Smooth muscle cell of the brain vasculature (primary cell): ENCODE data around the gene ZFHX2.

Experiments used
- DNase-seq: peaks from one replicate; pipeline ENCODE4 v3.0.0-alpha.2; 2012; ENCODE audit warnings: low read depth, low spot score

Gene ZFHX2

GRCh38 chr14:23559926-23560520 is 8.5 kb upstream of the ZFHX2 start:
- DNase-seq, result no peak

- no peak for DNase-seq
Observed at GRCh38 chr14:23559010-23559925, 7.7 kb upstream of the ZFHX2 start.

GRCh38 chr14:23558346-23559009 is 6.9 kb upstream of the ZFHX2 start:
- DNase-seq, result no peak

- DNase-seq, result no peak
Observed at GRCh38 chr14:23557946-23558345, 6.4 kb upstream of the ZFHX2 start.

GRCh38 chr14:23557521-23557920 is 6.0 kb upstream of the ZFHX2 start:
- DNase-seq, result no peak

GRCh38 chr14:23556700-23557440 is 5.3 kb upstream of the ZFHX2 start:
- no peak for DNase-seq

GRCh38 chr14:23555882-23556699 is 4.5 kb upstream of the ZFHX2 start, which contains the start of gene THTPA:
Gene THTPA (plus strand): TSS chr14:23556271. CDS start chr14:23556758, 487 bp downstream.
- DNase-seq, result peak; percentile 57

GRCh38 chr14:23555533-23555881 is 3.9 kb upstream of the ZFHX2 start:
- DNase-seq, result no peak

GRCh38 chr14:23550812-23551265 is 726 bp downstream of the ZFHX2 start:
- DNase-seq, result no peak

GRCh38 chr14:23550131-23550811 is 1.3 kb downstream of the ZFHX2 start:
- DNase-seq, result no peak

- DNase-seq, result no peak
Observed at GRCh38 chr14:23548351-23549318, 2.9 kb downstream of the ZFHX2 start.

GRCh38 chr14:23547924-23548323 is 3.6 kb downstream of the ZFHX2 start:
- DNase-seq, result no peak

GRCh38 chr14:23546450-23547035 is 5.0 kb downstream of the ZFHX2 start:
- no peak for DNase-seq

- no peak for DNase-seq
Observed at GRCh38 chr14:23545740-23546365, 5.7 kb downstream of the ZFHX2 start.

- no peak for DNase-seq
Observed at GRCh38 chr14:23544511-23545447, 6.8 kb downstream of the ZFHX2 start.

GRCh38 chr14:23543403-23543802 is 8.2 kb downstream of the ZFHX2 start:
- DNase-seq, result no peak

GRCh38 chr14:23542261-23542660 is 9.3 kb downstream of the ZFHX2 start:
- no peak for DNase-seq
